HepG2 (cell line): ENCODE measurements around the gene SLC38A2. TPM values are rescaled to one million over a fixed set of nuclear protein-coding genes. Genes with fewer than 3 reads are reported as not detected.

Source experiments
- ATAC-seq: fragments of 200-7000 bp; cut with Tn5 transposase; 3 replicates; pipeline ENCODE4 v1.9.1; 2020; ENCODE audit warnings: mild to moderate bottlenecking, moderate library complexity
- BruUV-seq: library from RNA; stranded (reverse); fragments of 400-500 nt; replicated peaks from 2 replicates; lab custom pipeline; 2021; lab: Mats Ljungman, UMichigan
- CTCF ChIA-PET: fragments of 300-600 bp; formaldehyde crosslinking; extraction: SDS; loops from one replicate; lab custom pipeline; 2021; ENCODE audit warnings: low total read pairs, inconsistent platforms, low intra/inter-chr PET ratio; lab: Yijun Ruan, JAX
- POLR2A ChIA-PET: fragments of 350-600 bp; sonication (Branson Sonifier 250); formaldehyde crosslinking; loops from one replicate; lab custom pipeline; 2020; ENCODE audit warnings: antibody characterized with exemption, inconsistent platforms; lab: Yijun Ruan, JAX
- DNase-seq: peaks from one replicate; pipeline ENCODE4 v3.0.0-alpha.2; 2015; ENCODE audit warnings: low spot score
- FAIRE-seq: peaks from 3 replicates; lab custom pipeline; 2011; peaks lifted over from hg19 to GRCh38; lab: Jason Lieb, UNC
- H2AFZ ChIP-seq: one replicate; pipeline ENCODE4 v1.6.1; 2011; ENCODE audit warnings: low read length, inconsistent platforms
- H3K27ac ChIP-seq: fragments of 300-600 bp; 3 replicates; pipeline ENCODE4 v1.8.0; 2011; ENCODE audit warnings: mixed run types, mild to moderate bottlenecking, mixed read lengths, low read length, inconsistent platforms; ENCODE audit not compliant: insufficient read depth; ENCODE audit errors: extremely low read length
- H3K27me3 ChIP-seq, 2 experiments: fragments of 200-600 bp in 1 of 2; 2 replicates in 1 of 2; 3 replicates in 1 of 2; pipeline versions ENCODE4 v1.6.0 to v1.8.0; 2011; ENCODE audit warnings: low read length in 2 of 2, mild to moderate bottlenecking in 2 of 2, moderate library complexity in 2 of 2, inconsistent platforms in 1 of 2; ENCODE audit not compliant: insufficient read depth in 2 of 2, control insufficient read depth in 1 of 2
- H3K36me3 ChIP-seq, 2 experiments: fragments of 200-600 bp in 1 of 2; replicated peaks in 1 of 2; 2 replicates in 1 of 2; 3 replicates in 1 of 2; pipeline versions ENCODE4 v1.5.1 to v1.8.0; 2011; ENCODE audit warnings: low read length in 2 of 2, inconsistent platforms in 1 of 2; ENCODE audit not compliant: insufficient read depth in 2 of 2, control insufficient read depth in 1 of 2
- H3K4me1 ChIP-seq: 2 replicates; pipeline ENCODE4 v1.5.1; 2012; ENCODE audit warnings: low read length, inconsistent platforms; ENCODE audit not compliant: insufficient read depth
- H3K4me2 ChIP-seq: 2 replicates; pipeline ENCODE4 v1.6.0; 2011; ENCODE audit warnings: low read depth, low read length, inconsistent platforms
- H3K4me3 ChIP-seq, 3 experiments: fragments of 200-600 bp in 1 of 3; sonication (generic), shearing (Covaris generic) in 1 of 3; replicated peaks in 1 of 3; 2 replicates each; pipeline ENCODE4 v1.5.1; 2011 to 2016; ENCODE audit warnings: low read length in 3 of 3, inconsistent platforms in 2 of 3, low read depth in 2 of 3, mild to moderate bottlenecking in 2 of 3, control low read depth in 1 of 3, mixed read lengths in 1 of 3; ENCODE audit not compliant: insufficient read depth in 1 of 3
- H3K79me2 ChIP-seq: one replicate; pipeline ENCODE4 v1.6.1; 2011; ENCODE audit warnings: low read length, inconsistent platforms; ENCODE audit not compliant: insufficient read depth
- H3K9ac ChIP-seq: 2 replicates; pipeline ENCODE4 v1.6.0; 2011; ENCODE audit warnings: mild to moderate bottlenecking, low read depth, low read length, inconsistent platforms; ENCODE audit not compliant: insufficient read depth
- H3K9me3 ChIP-seq: 2 replicates; pipeline ENCODE4 v1.5.1; 2012; ENCODE audit warnings: mild to moderate bottlenecking, low read length
- H4K20me1 ChIP-seq: 2 replicates; pipeline ENCODE4 v1.6.0; 2011; ENCODE audit warnings: inconsistent platforms, mild to moderate bottlenecking, low read length, moderate library complexity; ENCODE audit not compliant: insufficient read depth
- DMAP1 ChIP-seq: IDR thresholded peaks from 2 replicates; pipeline ENCODE4 v1.6.1; 2016
- HDAC1 ChIP-seq: sonication (generic); formaldehyde crosslinking; IDR thresholded peaks from 2 replicates; pipeline ENCODE4 v1.5.1; 2020; ENCODE audit warnings: mild to moderate bottlenecking, missing genetic modification reagents
- KLF6 ChIP-seq: IDR thresholded peaks from 2 replicates; pipeline ENCODE4 v1.8.0; 2016; ENCODE audit warnings: missing biosample characterization, missing genetic modification reagents
- RXRA ChIP-seq: sonication (generic); formaldehyde crosslinking; IDR thresholded peaks from 2 replicates; pipeline ENCODE4 v1.5.1; 2020; ENCODE audit warnings: missing genetic modification reagents
- SKIL ChIP-seq: sonication (generic); formaldehyde crosslinking; IDR thresholded peaks from 2 replicates; pipeline ENCODE4 v1.8.0; 2022; ENCODE audit warnings: missing genetic modification reagents, mild to moderate bottlenecking, moderate library complexity, borderline replicate concordance
- TRIM22 ChIP-seq: fragments of 450-650 bp; IDR thresholded peaks from 2 replicates; pipeline ENCODE4 v1.6.1; 2017
- ZBTB10 ChIP-seq: sonication (generic); formaldehyde crosslinking; IDR thresholded peaks from 2 replicates; pipeline ENCODE4 v1.4.0; 2020; ENCODE audit warnings: missing genetic modification reagents, borderline replicate concordance
- ZNF143 ChIP-seq: sonication (generic); formaldehyde crosslinking; IDR thresholded peaks from 2 replicates; pipeline ENCODE4 v1.4.0; 2020; ENCODE audit warnings: missing genetic modification reagents
- WGBS: methylation state at CpG from one replicate; pipeline ENCODE4 v1.1.6; 2017; ENCODE audit warnings: low lambda C conversion rate; 5-methylcytosine and 5-hydroxymethylcytosine counted together
- in situ Hi-C: cut with HindIII; loops from 2 replicates; pipeline ENCODE4 v1.10.0; 2017; ENCODE audit warnings: low pct_unique_long_range_greater_than_20kb; ENCODE audit not compliant: extremely low pct_ligation_motif_present
- intact Hi-C: fragments of 100-400 bp; cut with micrococcal nuclease; formaldehyde crosslinking; loops from one replicate; pipeline ENCODE4 v1.10.0; 2022; ENCODE audit not compliant: unreplicated experiment
- polyA plus RNA-seq, 8 experiments: library from polyadenylated mRNA; depleted of rRNA in 3 of 8; stranded (reverse) in 7 of 8; unstranded in 1 of 8; fragments of >200 nt; fragmentation: Illumina TruSeq in 4 of 8; extraction: Trizol in 4 of 8; gene quantifications; 2 replicates each; pipeline versions ENCODE4 v1.2.1 to v1.2.3, GENCODE V29; 2011 to 2016; ENCODE audit warnings: low read depth in 4 of 8, missing spikeins in 1 of 8, mixed read lengths in 1 of 8; ENCODE audit not compliant: insufficient read depth in 1 of 8
- total RNA-seq, 5 experiments: library from RNA; depleted of rRNA; stranded (reverse); fragments of >200 nt; fragmentation: Illumina TruSeq; extraction: Trizol; gene quantifications; 2 replicates each; pipeline ENCODE4 v1.2.3, GENCODE V29; 2016; ENCODE audit warnings: low read depth in 1 of 5
- TF ChIP-seq, protein P1 (sequence below): sonication (generic); formaldehyde crosslinking; IDR thresholded peaks from 2 replicates; pipeline ENCODE4 v1.4.0; 2020; ENCODE audit warnings: missing genetic modification reagents; ENCODE audit errors: not compliant biosample characterization
- TF ChIP-seq, protein P2 (sequence below): sonication (generic); formaldehyde crosslinking; IDR thresholded peaks from 2 replicates; pipeline ENCODE4 v1.9.0; 2022; ENCODE audit warnings: low read depth, missing genetic modification reagents
- TF ChIP-seq, protein P3 (sequence below): sonication (generic); formaldehyde crosslinking; IDR thresholded peaks from 2 replicates; pipeline ENCODE4 v1.4.0; 2020; ENCODE audit warnings: missing genetic modification reagents
- TF ChIP-seq, protein P4 (sequence below): IDR thresholded peaks from 2 replicates; pipeline ENCODE4 v1.6.1; 2016; ENCODE audit warnings: missing biosample characterization, missing genetic modification reagents, low read depth
- TF ChIP-seq, protein P5 (sequence below): sonication (generic); formaldehyde crosslinking; IDR thresholded peaks from 2 replicates; pipeline ENCODE4 v1.8.0; 2022; ENCODE audit warnings: mild to moderate bottlenecking, missing genetic modification reagents, moderate library complexity

SLC38A2 gene
- total and polyA plus RNA-seq, 2 of the 13 experiments (the other 11 are each of a cell fraction or from before 2014, with no cell fraction given), result 368 to 880 TPM

- Histone ChIP-seq H4K20me1 (no peaks in the 10 kb centered on the region), H3K27ac (no peak overlapping the region), H3K79me2 (no peaks in the 10 kb centered on the region), H3K4me2 (no peak overlapping the region), H3K36me3 (no peaks in the 10 kb centered on the region), H3K4me3 (no peak overlapping the region), H3K9me3 (no peaks in the 10 kb centered on the region), H3K27me3 (no peaks in the 10 kb centered on the region), H2AFZ (no peak overlapping the region), H3K4me1 (peaks cover 33% of the 10 kb centered on the region), H3K9ac (no peak overlapping the region)
- intact Hi-C loops (no loop called here), in situ Hi-C loops (no loop called here)
- no peak for FAIRE-seq
- ATAC-seq, result no peak
- no TSS peak for BruUV-seq
- DNase-seq, result no peak
- ChIA-PET CTCF (no interaction called here), POLR2A (interaction anchor here (1.3 to 1.6 kb wide), 2 partner anchors 11 to 15 kb away, joined by 3 to 6 read pairs; no protein-coding TSS in a partner anchor)
- 96% methylated on average over 4 of the region's 4 CpGs for WGBS
- TF ChIP-seq TRIM22 (no peak), DMAP1 (CRISPR knock-in tag) (no peak), ZBTB10 (CRISPR knock-in tag) (no peak), SKIL (no peak), RXRA (CRISPR knock-in tag) (no peak), ZNF143 (CRISPR knock-in tag) (no peak), KLF6 (CRISPR knock-in tag) (no peak), HDAC1 (CRISPR knock-in tag) (no peak)
- TF ChIP-seq, protein P1, sequence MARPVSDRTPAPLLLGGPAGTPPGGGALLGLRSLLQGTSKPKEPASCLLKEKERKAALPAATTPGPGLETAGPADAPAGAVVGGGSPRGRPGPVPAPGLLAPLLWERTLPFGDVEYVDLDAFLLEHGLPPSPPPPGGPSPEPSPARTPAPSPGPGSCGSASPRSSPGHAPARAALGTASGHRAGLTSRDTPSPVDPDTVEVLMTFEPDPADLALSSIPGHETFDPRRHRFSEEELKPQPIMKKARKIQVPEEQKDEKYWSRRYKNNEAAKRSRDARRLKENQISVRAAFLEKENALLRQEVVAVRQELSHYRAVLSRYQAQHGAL (CRISPR knock-in tag), result no peak
- TF ChIP-seq, protein P2, sequence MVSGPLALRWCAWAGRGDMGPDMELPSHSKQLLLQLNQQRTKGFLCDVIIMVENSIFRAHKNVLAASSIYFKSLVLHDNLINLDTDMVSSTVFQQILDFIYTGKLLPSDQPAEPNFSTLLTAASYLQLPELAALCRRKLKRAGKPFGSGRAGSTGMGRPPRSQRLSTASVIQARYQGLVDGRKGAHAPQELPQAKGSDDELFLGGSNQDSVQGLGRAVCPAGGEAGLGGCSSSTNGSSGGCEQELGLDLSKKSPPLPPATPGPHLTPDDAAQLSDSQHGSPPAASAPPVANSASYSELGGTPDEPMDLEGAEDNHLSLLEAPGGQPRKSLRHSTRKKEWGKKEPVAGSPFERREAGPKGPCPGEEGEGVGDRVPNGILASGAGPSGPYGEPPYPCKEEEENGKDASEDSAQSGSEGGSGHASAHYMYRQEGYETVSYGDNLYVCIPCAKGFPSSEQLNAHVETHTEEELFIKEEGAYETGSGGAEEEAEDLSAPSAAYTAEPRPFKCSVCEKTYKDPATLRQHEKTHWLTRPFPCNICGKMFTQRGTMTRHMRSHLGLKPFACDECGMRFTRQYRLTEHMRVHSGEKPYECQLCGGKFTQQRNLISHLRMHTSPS (CRISPR knock-in tag), result no peak
- TF ChIP-seq, protein P3, sequence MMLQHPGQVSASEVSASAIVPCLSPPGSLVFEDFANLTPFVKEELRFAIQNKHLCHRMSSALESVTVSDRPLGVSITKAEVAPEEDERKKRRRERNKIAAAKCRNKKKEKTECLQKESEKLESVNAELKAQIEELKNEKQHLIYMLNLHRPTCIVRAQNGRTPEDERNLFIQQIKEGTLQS (CRISPR knock-in tag), result no peak
- TF ChIP-seq, protein P4, sequence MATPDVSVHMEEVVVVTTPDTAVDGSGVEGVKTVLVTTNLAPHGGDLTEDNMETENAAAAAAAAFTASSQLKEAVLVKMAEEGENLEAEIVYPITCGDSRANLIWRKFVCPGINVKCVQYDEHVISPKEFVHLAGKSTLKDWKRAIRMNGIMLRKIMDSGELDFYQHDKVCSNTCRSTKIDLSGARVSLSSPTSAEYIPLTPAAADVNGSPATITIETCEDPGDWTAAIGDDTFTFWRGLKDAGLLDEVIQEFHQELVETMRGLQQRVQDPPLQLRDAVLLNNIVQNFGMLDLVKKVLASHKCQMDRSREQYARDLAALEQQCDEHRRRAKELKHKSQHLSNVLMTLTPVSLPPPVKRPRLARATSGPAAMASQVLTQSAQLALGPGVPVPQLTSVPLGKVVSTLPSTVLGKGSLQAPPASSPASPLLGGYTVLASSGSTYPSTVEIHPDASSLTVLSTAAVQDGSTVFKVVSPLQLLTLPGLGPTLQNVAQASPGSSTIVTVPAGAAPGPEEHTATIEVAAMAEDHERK, result no peak
- TF ChIP-seq, protein P5, sequence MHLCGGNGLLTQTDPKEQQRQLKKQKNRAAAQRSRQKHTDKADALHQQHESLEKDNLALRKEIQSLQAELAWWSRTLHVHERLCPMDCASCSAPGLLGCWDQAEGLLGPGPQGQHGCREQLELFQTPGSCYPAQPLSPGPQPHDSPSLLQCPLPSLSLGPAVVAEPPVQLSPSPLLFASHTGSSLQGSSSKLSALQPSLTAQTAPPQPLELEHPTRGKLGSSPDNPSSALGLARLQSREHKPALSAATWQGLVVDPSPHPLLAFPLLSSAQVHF (CRISPR knock-in tag), result no peak
Observed at GRCh38 chr12:46401662-46402061, 29.1 kb upstream of the SLC38A2 start.
